SKM-1 treated with dmso at 0.1 percent for 144 hours (cell line): ENCODE measurements around the gene CBX8.
"Not testable (repeated sequence)": the region's sequence is repeated elsewhere in the genome, so short reads cannot be mapped to it uniquely, and the experiment has no call there.

Source experiments
- DNase-seq: peaks from one replicate; lab custom pipeline; 2025; ENCODE audit not compliant: unreplicated experiment; lab: John Stamatoyannopoulos, UW

Gene CBX8

GRCh38 chr17:79781736-79782575 is 14.9 kb downstream of the CBX8 start:
- no peak for DNase-seq

GRCh38 chr17:79781012-79781650 is 15.7 kb downstream of the CBX8 start:
- DNase-seq = no peak

- DNase-seq = no peak
Measured at GRCh38 chr17:79779661-79780365, 17.1 kb downstream of the CBX8 start.

- DNase-seq = no peak
Measured at GRCh38 chr17:79779084-79779529, 17.8 kb downstream of the CBX8 start.

GRCh38 chr17:79778504-79779083 is 18.3 kb downstream of the CBX8 start:
- no peak for DNase-seq

- peak; percentile 23 for DNase-seq
Measured at GRCh38 chr17:79777894-79778503, 18.9 kb downstream of the CBX8 start, which contains the start of gene CBX2. CBX2 (plus strand) TSS chr17:79778148; CDS start chr17:79778236, 88 bp downstream.

- DNase-seq = no peak
Measured at GRCh38 chr17:79777120-79777893, 19.6 kb downstream of the CBX8 start.

GRCh38 chr17:79776376-79777119 is 20.3 kb downstream of the CBX8 start:
- no peak for DNase-seq

GRCh38 chr17:79775632-79776031 is 21.2 kb downstream of the CBX8 start:
- DNase-seq = no peak

GRCh38 chr17:79774561-79774975 is 22.3 kb downstream of the CBX8 start:
- DNase-seq = no peak

- DNase-seq = not testable (repeated sequence)
Measured at GRCh38 chr17:79772726-79773125, 24.2 kb downstream of the CBX8 start.

GRCh38 chr17:79771276-79771675 is 25.6 kb downstream of the CBX8 start:
- no peak for DNase-seq

GRCh38 chr17:79769570-79770506 is 27.0 kb downstream of the CBX8 start:
- DNase-seq = no peak

- DNase-seq = no peak
Measured at GRCh38 chr17:79765708-79766107, 31.2 kb downstream of the CBX8 start.

- no peak for DNase-seq
Measured at GRCh38 chr17:79761894-79762589, 34.8 kb downstream of the CBX8 start.

- DNase-seq = no peak
Measured at GRCh38 chr17:79760197-79760906, 36.5 kb downstream of the CBX8 start.

- no peak for DNase-seq
Measured at GRCh38 chr17:79758271-79758670, 38.6 kb downstream of the CBX8 start.
